ENCODE data around the gene RNF4. TPM values are rescaled to one million over a fixed set of nuclear protein-coding genes. Genes with fewer than 3 reads are reported as not detected.

Gene RNF4
- polyA plus RNA-seq, 3 donors from 2014 or later: 48.0 to 116 (median 48.2) TPM

- H3K4me1 Mint-ChIP-seq: peaks cover 36 to 41% of the 10 kb centered on the region in 2 donors
Observed at GRCh38 chr4:2551118-2551517, 82.2 kb downstream of the RNF4 start.

GRCh38 chr4:2552806-2553205 lies 83.9 kb downstream of the RNF4 start:
- H3K36me3 Mint-ChIP-seq: no peaks in the 10 kb centered on the region
- no peaks in the 10 kb centered on the region for H3K9me3 Mint-ChIP-seq
- no peak overlapping the region for H3K4me3 Mint-ChIP-seq
- H3K4me1 Mint-ChIP-seq: peaks cover 34 to 40% of the 10 kb centered on the region in 2 donors
- peaks cover 0 to 2% (median 0%) of the 10 kb centered on the region in 3 donors for H3K27me3 Mint-ChIP-seq (ENCODE audit: low read depth in 3 of 3)
- no peak for DNase-seq
- no peak overlapping the region for H3K27ac Mint-ChIP-seq

More at GRCh38 chr4:2551118-2551517, 82.2 kb downstream of the RNF4 start:
- Mint-ChIP-seq H3K36me3 (no peaks in the 10 kb centered on the region), H3K27ac (peak overlapping the region in 2 of 6 donors; percentile 54 to 64), H3K27me3 (ENCODE audit: low read depth in 3 of 3) (peaks cover 0 to 4% (median 0%) of the 10 kb centered on the region in 3 donors), H3K9me3 (no peaks in the 10 kb centered on the region), H3K4me3 (no peak overlapping the region)
- no peak for DNase-seq

DNA sequence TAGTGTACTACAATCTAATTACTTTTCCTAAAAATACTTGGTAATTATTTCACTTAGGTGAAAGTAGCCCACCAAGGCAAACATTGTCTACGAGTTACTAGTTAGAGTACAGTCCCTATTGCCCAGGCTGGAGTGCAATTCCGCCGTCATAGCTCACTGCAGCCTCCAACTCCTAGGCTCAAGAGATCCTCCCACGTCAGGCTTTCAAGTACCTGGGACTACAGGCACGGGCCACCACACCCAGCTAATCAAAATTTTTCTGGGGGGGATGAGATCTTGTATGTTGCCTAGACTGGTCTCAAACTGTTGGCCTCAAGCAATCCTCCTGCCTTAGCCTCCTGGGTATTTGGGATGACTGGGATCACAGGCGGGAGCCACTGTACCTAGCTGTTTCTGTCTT lies 89.4 kb downstream of the RNF4 start:
- peaks cover 37 to 58% of the 10 kb centered on the region in 2 donors for H3K4me1 Mint-ChIP-seq
- no peaks in the 10 kb centered on the region for H3K9me3 Mint-ChIP-seq
- H3K27ac Mint-ChIP-seq: peak overlapping the region in 1 of 6 donors; percentile 12
- peaks cover 0 to 6% (median 2%) of the 10 kb centered on the region in 3 donors for H3K27me3 Mint-ChIP-seq (ENCODE audit: low read depth in 3 of 3)
- H3K4me3 Mint-ChIP-seq: no peak overlapping the region
- DNase-seq: no peak
- H3K36me3 Mint-ChIP-seq: no peaks in the 10 kb centered on the region

DNA sequence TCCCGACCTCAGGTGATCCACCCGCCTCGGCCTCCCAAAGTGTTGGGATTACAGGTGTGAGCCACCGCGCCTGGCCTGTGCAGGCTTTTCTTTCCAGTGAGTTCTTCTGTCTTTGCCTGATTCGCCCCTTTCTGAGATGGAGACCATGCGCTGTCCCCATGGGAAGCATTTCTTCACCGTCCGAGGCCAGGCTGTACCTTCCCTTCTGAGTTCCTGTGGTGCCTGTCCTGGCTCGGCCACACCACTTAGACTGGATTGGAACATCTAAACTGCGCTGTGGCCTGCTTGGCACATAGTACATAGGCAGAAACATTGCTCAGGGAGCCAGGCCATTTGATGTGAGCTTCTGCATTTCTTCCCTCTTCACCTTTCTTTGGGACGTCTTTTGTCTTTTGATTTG lies 91.3 kb downstream of the RNF4 start:
- peak overlapping the region in 1 of 6 donors; percentile 2 for H3K27ac Mint-ChIP-seq
- H3K4me3 Mint-ChIP-seq: no peak overlapping the region
- no peak for DNase-seq
- H3K27me3 Mint-ChIP-seq (ENCODE audit: low read depth in 3 of 3): peaks cover 0 to 6% (median 0%) of the 10 kb centered on the region in 3 donors
- peaks cover 31 to 54% of the 10 kb centered on the region in 2 donors for H3K4me1 Mint-ChIP-seq
- no peaks in the 10 kb centered on the region for H3K9me3 Mint-ChIP-seq
- no peaks in the 10 kb centered on the region for H3K36me3 Mint-ChIP-seq

Other genes starting within 250 kb of the RNF4 start
- gene HAUS3, start 227.0 kb upstream of the RNF4 start, polyA plus RNA-seq: 10 to 100 TPM; 12.8 to 21.7 (median 16.5) TPM
- gene POLN, start 227.0 kb upstream of the RNF4 start, polyA plus RNA-seq: 1 to 10 TPM in 1 of 3 donors, under 1 TPM in 1, not detected in 1; 0.41 to 1.6 TPM
- 10 to 100 TPM; 55.0 to 56.1 (median 55.0) TPM for gene MXD4, start 207.0 kb upstream of the RNF4 start, polyA plus RNA-seq
- gene ZFYVE28, start 50.5 kb upstream of the RNF4 start, polyA plus RNA-seq: 10 to 100 TPM; 11.9 to 17.5 (median 14.4) TPM
- gene CFAP99, start 50.2 kb upstream of the RNF4 start, polyA plus RNA-seq: not detected
- gene FAM193A, start 67.5 kb downstream of the RNF4 start, polyA plus RNA-seq: 1 to 10 TPM in 1 of 3 donors, under 1 TPM in 2; 0.03 to 4.8 (median 0.94) TPM

All from immature natural killer cell (primary cell).